Epithelial cell of esophagus (primary cell): ENCODE results near the gene NOP56.

Experiments used
- DNase-seq: peaks from one replicate; pipeline ENCODE4 v3.0.0; 2010; ENCODE audit warnings: low read depth
- H3K4me3 ChIP-seq: 2 replicates; pipeline ENCODE4 v1.5.1; 2011; ENCODE audit warnings: mild to moderate bottlenecking, low read length, control low read depth
- CTCF ChIP-seq: IDR thresholded peaks from 2 replicates; pipeline ENCODE4 v1.5.1; 2011; ENCODE audit warnings: low read depth, mild to moderate bottlenecking, low read length, control low read depth, inconsistent platforms; ENCODE audit not compliant: insufficient read depth; ENCODE audit errors: missing control alignments

The NOP56 gene

GRCh38 chr20:2703716-2704475, 51.5 kb downstream of the NOP56 start:
- H3K4me3 ChIP-seq: no peak overlapping the region
- no peak for TF ChIP-seq CTCF
- DNase-seq: no peak

GRCh38 chr20:2705931-2706645, 53.7 kb downstream of the NOP56 start:
- H3K4me3 ChIP-seq: no peak overlapping the region
- TF ChIP-seq CTCF: no peak
- DNase-seq: no peak

- no peak for DNase-seq
- TF ChIP-seq CTCF: no peak
Measured at GRCh38 chr20:2706688-2707352, 54.4 kb downstream of the NOP56 start.

GRCh38 chr20:2707353-2708072, 55.1 kb downstream of the NOP56 start:
- no peak for DNase-seq
- H3K4me3 ChIP-seq: no peak overlapping the region
- TF ChIP-seq CTCF: no peak

More at GRCh38 chr20:2706688-2707352, 54.4 kb downstream of the NOP56 start:
- H3K4me3 ChIP-seq: no peak overlapping the region
